GM19452 (cell line): ENCODE measurements around the gene SEC14L6.
"Not testable (repeated sequence)": the region's sequence is repeated elsewhere in the genome, so short reads cannot be mapped to it uniquely, and the experiment has no call there.

Experiments used
- ATAC-seq: cut with Tn5 transposase; IDR thresholded peaks from one replicate; pipeline ENCODE4 v1.9.1; 2021; ENCODE audit not compliant: unreplicated experiment

The SEC14L6 gene

DNA sequence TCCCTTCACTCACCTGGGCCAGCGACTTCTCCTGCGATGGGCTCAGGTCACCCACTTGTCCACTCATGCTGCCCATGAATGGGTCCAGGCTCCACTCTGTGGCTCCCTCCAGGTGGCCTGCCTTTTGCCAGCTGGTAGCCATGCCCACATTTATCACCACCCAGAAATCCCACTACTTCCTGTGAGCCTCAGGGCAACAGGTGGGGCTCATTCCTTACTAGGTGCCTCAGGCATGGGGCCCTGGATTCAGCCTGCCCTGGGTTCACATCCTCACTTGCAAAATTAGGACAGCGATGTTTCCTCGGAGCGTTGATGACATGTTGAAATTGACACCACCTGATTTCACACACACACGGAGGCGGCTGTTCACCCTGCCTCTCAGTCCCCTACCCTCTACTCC is at the start of gene SEC14L6:
SEC14L6 (minus strand) TSS at position 126 of the 400 bp plus-strand sequence; CDS start at position 67, 59 bp downstream.
- no peak for ATAC-seq

- no peak for ATAC-seq
Observed at GRCh38 chr22:30596199-30596598, 49.7 kb upstream of the SEC14L6 start.

DNA sequence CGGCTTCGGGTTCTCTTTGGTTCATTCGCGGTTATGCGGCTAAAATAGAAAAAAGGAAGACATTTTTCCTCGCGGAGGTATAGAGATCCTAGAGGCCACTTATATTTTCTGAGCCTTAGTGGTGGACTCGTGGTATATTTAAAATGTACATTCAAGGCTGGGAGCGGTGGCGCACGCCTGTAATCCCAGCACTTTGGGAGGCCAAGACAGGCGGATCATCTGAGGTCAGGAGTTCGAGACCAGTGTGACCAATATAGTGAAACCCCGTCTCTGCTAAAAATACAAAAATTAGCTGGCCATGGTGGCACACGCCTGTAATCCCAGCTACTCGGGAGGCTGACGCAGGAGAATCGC is 45.8 kb upstream of the SEC14L6 start:
- not testable (repeated sequence) for ATAC-seq

DNA sequence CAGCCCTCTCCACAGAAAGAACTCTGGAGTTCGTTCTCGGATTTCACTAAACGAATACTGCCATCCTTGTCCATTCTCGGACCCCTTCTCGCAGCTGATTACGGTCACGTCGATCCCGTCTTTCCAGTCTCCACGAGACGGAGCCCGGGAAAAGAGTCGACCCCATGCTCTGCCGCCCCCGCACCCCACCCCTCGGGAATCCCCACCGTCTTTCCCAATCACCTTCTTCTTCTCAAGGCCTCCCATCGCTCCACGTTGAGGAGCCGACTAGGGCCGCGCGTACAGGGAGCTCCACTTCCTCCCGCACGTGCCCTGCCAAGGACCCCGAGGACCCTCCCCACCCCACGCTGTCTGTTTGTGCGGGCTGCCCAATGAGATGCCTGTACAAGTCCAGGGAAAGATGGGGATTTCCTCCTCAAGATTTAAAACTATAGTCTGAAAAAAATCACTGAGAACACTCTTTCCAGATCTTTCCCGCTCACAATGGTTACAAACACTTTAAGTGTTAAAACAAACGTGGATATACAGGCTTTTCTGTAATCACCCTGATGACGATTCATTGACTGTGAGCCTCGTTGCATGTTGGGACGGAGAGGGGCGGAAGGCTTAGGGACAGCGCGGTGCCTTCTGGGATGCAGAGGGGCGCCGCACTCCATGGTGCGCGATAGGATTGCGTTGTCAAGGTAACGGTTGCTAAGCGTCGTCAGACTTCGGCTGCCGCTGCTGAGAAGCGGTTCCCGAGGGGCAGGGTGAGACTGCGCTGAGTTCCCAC is 45.2 kb upstream of the SEC14L6 start, which contains the start of gene PES1:
PES1 (minus strand) TSS at position 323 of the 772 bp plus-strand sequence; CDS start at position 246, 77 bp downstream.
- ATAC-seq = peak; percentile 95

- ATAC-seq = no peak
Observed at GRCh38 chr22:30591191-30591587, 44.6 kb upstream of the SEC14L6 start.

GRCh38 chr22:30586414-30586813 is 39.9 kb upstream of the SEC14L6 start:
- ATAC-seq = no peak

- no peak for ATAC-seq
Observed at GRCh38 chr22:30584441-30584840, 37.9 kb upstream of the SEC14L6 start.

DNA sequence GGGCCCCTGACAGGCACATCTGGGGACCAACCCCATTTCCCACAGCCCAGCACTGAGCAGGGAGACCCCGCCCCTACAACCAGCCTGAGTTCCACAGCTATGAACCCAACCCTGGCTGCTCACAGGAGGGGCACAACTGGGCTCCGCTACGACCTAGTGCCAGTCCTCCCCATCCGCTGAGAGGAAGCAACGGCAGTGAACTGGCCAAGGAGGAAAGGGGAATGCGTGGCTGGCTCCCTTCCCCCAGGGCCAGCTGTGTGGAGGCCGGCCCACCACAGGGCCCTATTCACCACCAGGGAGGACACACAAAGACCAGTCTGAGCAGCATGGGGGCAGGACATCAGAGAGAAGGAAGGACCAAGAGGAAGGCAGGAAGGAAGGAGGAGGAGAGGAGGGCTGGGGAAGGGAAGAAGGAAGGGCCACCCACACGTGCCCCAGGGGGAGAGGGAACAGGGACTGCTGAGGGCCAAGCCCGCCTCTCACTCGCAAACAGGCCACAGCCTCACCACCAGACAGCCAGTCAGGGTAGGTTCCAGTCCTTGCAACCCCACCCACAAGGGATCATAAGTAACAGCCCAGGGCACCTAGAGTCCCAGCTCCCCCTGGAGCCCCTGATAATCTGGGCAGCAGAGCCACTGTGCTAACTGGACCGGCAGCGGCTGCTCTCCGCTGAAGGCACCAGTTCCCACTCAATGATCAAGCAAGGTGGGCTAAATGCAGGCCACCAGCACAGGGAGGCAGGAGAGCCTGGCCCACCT is 36.4 kb upstream of the SEC14L6 start:
- no peak for ATAC-seq

- no peak for ATAC-seq
Observed at GRCh38 chr22:30582051-30582450, 35.5 kb upstream of the SEC14L6 start.

- ATAC-seq = no peak
Observed at GRCh38 chr22:30580896-30581295, 34.4 kb upstream of the SEC14L6 start.

DNA sequence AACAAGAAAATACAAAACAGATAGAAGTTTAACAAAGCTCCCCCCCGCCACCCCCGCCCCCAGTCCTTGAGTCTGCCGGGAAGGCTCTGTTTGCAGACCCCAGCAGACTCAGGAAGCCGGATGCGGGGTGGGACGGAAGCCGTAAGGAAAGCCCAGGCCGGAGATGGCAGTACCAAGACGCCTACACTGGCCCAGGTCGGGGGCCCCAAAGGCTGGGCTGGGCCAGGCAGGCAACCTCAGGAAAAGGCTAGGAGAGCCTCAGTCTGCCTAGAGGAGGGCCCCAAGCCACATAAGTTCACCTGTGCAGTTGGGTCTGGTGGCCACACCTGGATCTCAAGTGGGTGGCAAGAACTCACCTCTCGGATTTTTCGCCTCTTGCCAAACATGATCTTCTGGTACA is 31.9 kb upstream of the SEC14L6 start:
- ATAC-seq = no peak

- ATAC-seq = no peak
Observed at GRCh38 chr22:30575859-30576258, 29.3 kb upstream of the SEC14L6 start.

DNA sequence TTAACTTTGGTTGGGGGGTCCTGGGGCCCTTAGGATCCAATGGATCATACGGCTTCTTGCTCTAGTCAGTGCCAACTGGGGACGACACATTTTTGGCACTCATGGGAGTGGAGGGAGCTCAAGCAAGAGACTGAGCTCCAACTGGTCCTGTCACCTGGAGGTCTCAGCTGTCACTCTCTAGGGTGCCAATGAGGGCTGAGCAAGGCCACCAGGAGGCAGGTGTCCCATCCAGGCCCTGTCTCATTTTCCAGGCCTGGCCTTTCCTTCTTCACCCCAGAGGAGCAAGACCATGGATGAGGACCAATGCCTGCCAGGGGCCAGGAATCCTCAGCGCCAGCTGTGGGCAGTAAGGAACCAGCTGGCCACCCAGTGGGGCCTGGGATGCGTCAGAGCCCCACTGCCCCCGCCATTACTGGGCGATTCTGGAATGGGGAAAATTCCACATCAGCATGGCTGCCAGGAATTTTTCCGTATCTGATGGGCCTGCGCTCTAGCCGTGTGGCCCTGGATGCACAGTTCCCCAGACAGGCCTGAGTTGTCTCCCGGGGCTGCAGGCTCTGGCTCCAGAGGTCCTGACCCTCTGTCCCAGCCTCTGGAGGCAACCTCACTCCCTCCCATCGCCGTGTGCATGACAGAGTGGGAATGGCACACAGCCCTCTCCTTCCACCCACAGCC is 28.6 kb upstream of the SEC14L6 start:
- no peak for ATAC-seq

DNA sequence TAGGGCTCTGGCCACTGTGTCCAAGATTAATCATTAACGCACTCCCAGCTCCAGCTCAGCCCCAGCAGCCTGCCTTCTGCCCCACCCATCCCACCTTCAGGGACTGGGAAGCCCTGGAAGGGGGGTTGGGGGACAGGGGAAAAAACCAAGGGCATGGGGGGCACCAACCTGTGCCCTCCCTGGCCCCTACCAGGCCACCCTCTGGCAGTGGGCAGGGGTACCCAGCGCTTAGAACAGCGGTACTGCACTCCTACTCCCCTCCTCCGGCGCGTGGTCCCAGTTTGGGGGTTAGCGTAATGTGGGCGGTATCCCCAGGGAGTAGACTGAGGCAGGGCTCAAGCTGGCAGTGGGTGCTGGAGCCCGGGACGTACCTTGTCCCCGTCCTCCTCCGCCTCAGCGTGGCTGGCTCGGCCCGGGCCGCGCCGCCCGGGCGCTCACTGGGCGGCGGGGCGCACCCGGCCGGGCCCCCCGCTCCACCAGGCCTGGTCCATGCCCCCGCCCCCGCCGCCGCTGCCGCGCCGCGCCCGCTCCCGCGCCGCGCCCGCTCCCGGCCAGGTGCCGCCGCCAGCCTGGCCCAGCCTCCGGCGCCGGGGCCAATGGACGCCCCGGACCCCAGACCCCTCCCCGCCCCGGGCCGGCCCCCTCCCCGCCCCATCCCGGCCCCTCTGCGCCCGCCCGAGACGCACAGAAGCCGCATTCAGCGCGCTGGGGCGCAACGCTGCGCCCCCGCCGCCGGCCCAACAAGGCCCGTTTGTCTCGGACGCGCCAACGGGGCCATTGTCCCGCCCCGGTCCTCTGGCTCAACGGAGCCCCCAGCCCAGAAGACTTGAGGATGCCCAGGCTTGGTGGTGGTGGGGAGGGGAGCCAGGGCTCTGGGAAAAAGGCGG is 27.8 kb upstream of the SEC14L6 start, which contains the start of gene GAL3ST1:
GAL3ST1 (minus strand) TSS at position 571 of the 887 bp plus-strand sequence. CDS start 17,273 bp downstream, outside the sequence.
- no peak for ATAC-seq

- no peak for ATAC-seq
Observed at GRCh38 chr22:30573594-30574094, 27.1 kb upstream of the SEC14L6 start.

GRCh38 chr22:30572840-30573593 is 26.5 kb upstream of the SEC14L6 start:
- ATAC-seq = no peak

GRCh38 chr22:30572210-30572609 is 25.7 kb upstream of the SEC14L6 start:
- ATAC-seq = no peak

GRCh38 chr22:30569674-30570202 is 23.2 kb upstream of the SEC14L6 start:
- ATAC-seq = no peak

DNA sequence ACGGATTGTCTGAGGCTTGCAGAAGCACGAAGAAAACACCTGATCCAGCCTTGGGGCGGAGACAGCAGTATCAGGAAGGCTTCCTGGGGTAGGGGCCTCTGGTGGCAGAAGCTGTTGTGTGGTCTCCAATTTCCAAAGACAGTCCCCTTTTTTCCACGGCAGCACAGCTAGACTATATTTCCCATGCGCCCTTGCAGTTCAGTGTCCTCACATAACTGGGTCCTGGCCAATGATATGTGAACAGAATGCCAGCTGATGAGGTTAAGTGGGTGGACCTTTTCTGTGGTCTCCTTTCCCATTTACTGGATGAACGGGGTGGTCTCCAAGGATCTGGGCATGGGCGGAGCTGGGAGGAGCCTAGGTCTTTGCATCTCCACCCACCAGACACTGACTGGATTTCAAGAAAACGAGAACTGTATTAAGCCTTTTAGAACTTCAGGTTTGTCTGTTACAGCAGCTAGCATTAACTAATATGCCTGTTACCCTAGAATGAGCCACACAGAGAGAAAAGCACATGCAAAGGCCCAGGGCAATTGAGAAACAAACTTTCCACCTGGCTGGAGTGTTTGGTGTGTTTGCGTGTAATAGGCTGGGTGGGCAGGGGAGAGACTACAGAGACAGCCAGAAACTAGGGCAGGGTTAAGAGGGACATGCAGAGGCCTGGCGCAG is 21.7 kb upstream of the SEC14L6 start:
- no peak for ATAC-seq
